DMS114 treated with DMSO at 0.1 percent for 48 hours (cell line): Measurements from ENCODE around the gene ZNF69.
A peak's percentile ranks its signal among the peaks of the same experiment; 100 is the strongest.
"Not testable (repeated sequence)": the region's sequence is repeated elsewhere in the genome, so short reads cannot be mapped to it uniquely, and the experiment has no call there.

Source experiments
- DNase-seq: peaks from one replicate; lab custom pipeline; 2025; ENCODE audit not compliant: unreplicated experiment; lab: John Stamatoyannopoulos, UW

The ZNF69 gene

GRCh38 chr19:11890634-11891033 lies 3.1 kb downstream of the ZNF69 start:
- DNase-seq: no peak

GRCh38 chr19:11894851-11895250 lies 7.3 kb downstream of the ZNF69 start:
- no peak for DNase-seq

DNA sequence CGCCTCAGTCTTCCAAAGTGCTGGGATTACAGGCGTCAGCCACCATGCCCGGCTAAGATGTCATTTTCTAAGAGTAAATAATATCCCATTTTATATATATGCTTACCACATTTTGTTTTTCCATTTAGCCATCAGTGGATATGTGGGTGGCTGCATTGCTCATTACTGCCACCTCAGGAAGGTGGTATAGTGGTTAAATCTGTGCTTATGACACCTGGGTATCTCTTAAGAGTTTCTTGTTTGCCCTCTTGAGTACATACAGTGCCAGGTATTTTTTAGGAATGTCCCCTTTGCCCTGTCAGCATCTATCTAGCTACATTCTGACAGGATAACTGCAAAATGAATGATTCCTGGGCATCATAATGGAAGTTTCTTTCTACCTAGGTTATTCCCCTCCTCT lies 14.6 kb downstream of the ZNF69 start:
- no peak for DNase-seq

- no peak for DNase-seq
These were observed 18.3 kb downstream of the ZNF69 start for GRCh38 chr19:11905928-11906327.

GRCh38 chr19:11911937-11912336 lies 24.4 kb downstream of the ZNF69 start:
- DNase-seq: not testable (repeated sequence)

- DNase-seq: not testable (repeated sequence)
These were observed 27.0 kb downstream of the ZNF69 start for GRCh38 chr19:11914417-11915051.

GRCh38 chr19:11921852-11922495 lies 34.4 kb downstream of the ZNF69 start:
- no peak for DNase-seq

DNA sequence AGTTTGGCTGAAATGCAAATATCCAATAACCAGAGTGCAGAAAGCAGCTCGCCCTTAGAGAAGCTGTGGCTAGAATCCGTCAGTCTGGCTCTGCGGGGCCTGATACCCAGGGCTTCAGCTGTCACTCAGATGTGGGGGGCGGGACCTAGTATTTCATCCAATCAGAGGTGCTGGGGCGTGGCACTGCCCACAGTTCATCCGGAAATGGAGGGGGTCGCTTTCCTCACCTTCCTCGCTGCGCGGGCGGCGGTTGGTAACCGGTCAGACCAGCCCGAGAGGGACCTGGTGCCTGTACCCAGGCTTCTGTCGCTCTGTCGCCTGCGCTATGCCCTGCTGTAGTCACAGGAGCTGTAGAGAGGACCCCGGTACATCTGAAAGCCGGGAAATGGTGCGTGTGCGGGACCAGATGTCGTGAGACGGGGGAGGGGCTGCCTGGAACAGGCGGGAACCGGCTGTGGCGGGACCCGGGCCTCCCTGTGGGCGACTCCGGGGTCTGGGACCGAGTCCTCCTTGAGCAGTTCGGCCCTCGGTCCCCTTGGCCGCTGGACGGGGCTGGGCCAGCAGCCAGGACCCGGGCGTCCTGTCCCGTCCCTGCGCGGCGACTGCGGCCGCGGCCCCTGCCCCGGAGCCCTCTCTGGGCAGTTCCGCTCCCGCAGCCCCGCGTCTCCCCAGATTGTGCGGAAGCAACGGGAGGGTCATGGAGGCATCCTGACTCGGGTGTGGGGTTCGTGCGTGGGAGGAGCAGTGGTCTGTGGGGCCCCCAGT lies 37.5 kb downstream of the ZNF69 start, which contains the start of gene ZNF700:
TSS of gene ZNF700 (plus strand) at position 222 of the 765 bp plus-strand sequence. CDS start at position 326, 104 bp downstream.
- DNase-seq: peak; percentile 85

DNA sequence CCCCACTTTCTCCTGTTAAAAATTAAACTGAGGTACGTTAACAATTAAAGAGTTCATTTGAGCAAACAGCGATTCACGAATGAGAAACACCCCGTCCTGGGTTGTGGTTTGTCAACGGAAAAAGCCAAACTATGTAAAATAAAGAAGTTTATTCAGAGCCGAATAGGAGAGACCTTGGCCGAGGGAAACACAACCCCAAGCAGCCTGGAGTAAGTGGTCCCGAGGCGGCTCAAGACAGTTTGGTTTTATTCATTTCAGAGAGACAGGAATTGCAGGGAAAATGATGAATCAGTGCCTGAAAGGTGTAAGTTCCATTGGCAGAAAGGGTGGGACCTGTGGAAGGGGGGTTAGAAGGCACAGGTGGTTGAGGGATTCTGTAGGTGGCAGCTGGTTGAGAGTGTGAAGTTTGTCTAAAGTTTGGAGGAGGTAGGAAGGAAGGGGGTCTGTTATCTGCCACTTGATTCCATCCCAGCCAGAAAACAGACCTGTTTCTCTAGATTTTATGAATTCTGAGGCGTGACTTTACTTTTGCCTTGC lies 38.1 kb downstream of the ZNF69 start:
- DNase-seq: not testable (repeated sequence)

DNA sequence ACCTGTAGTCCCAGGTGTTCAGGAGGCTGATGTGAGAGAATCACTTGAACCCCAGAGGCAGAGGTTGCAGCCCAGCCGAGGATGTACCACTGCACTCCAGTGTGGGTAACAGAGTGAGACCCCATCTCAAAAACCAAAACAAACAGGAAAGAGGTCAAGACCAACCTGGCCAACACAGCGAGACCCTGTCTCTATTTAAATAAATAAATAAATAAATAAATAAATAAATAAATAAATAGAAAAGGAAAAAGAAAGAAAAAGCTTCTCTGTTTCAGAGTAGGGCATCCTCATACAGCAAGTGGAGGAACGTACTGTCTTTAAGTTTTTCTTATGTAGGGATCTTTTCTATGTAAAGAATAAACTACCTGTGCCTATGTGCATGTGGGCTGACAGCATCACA lies 39.6 kb downstream of the ZNF69 start:
- DNase-seq: no peak

GRCh38 chr19:11931051-11931450 lies 43.5 kb downstream of the ZNF69 start:
- no peak for DNase-seq

GRCh38 chr19:11931513-11931912 lies 43.9 kb downstream of the ZNF69 start:
- DNase-seq: no peak

- DNase-seq: not testable (repeated sequence)
These were observed 48.2 kb downstream of the ZNF69 start for GRCh38 chr19:11935829-11936228.

DNA sequence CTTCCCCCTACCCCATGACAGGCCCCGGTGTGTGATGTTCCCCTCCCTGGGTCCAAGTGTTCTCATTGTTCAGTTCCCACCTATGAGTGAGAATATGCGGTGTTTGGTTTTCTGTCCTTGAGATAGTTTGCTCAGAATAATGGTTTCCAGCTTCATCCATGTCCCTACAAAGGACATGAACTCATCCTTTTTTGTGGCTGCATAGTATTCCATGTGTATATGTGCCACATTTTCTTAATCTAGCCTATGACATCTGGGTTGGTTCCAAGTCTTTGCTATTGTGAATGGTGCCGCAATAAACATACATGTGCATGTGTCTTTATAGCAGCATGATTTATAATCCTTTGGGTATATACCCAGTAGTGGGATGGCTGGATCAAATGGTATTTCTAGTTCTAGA lies 50.8 kb downstream of the ZNF69 start:
- DNase-seq: not testable (repeated sequence)

- DNase-seq: not testable (repeated sequence)
These were observed 53.8 kb downstream of the ZNF69 start for GRCh38 chr19:11941361-11941887.

DNA sequence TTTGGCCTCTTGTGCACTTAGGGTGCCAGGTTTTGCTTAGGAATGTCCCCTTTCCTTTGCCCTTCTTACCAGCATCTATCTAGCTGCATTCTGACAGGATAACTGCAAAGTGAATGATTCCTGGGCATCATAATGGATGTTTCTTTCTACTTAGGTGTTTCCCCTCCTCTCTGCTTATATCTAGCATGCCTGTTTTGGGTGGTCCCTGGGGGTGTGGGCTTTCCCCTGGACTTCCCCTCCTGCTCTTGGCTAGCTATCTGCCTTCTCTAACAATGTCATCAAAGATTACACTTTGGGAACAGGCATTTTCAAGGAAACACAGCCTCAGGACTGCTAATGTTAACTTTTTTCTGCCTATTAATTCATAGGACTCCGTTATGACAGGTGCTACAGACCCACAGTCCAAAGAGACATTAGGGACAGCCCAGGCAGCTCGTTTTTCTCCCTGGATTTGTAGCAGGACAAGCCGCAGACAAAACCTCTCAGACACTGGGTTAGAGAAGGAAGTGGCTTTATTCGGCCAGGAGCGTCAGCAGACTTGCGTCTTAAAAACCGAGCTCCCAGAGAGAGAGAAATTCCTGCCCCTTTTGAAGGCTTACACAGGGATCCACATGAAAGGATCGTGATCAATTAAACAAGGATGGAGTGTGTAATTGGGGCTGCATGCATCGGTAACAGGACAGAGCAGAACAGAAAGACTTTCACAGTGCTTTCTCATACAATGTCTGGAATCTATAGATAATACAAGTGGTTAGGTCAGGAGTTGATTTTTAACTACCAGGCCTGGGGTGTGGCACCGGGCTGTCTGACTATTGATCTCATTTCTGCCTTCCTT lies 54.6 kb downstream of the ZNF69 start:
- DNase-seq: no peak

DNA sequence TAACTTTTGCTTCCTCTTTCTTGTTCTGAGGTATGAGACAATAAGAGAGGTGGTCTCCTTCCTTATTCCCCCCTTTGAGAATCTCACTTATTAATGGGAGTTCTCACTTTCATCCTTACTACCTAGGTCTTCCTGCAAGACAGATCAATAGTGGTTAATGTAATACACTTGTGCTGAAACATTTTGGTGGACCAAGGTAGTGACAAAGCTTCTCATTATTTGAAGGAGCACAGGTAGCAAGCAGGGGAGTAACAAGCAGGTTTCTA lies 55.2 kb downstream of the ZNF69 start:
- no peak for DNase-seq

DNA sequence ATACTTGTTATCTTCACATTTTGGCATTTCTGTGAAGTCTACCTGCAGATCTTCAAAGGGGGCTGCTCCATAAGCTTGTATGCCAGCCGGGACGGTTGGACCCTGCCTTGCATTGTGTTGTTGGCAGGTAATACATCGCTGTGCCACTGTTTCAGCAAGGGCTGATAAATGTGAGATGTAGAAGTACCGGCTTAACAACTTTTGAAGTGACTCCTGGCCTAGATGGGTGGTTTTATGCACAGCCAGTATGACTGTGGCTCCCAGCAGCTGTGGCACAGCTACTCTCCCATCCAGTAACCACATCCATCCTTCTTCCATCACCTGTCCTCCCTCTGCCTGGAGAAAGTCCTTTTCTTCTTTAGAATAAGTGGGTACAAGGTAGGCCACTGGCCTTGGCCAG lies 57.1 kb downstream of the ZNF69 start:
- no peak for DNase-seq

- DNase-seq: no peak
These were observed 61.1 kb downstream of the ZNF69 start for GRCh38 chr19:11948646-11949045.

- no peak for DNase-seq
These were observed 61.6 kb downstream of the ZNF69 start for GRCh38 chr19:11949201-11949600.

GRCh38 chr19:11949614-11950080 lies 62.1 kb downstream of the ZNF69 start:
- DNase-seq: not testable (repeated sequence)
